Thyroid gland (tissue), 4 donors: Measurements from ENCODE around the gene SUPT3H.

Experiments
- CTCF ChIP-seq, 6 experiments: fragments of 200-600 bp in 3 of 6; fragments of 450-650 bp in 3 of 6; sonication (generic) in 3 of 6; IDR thresholded peaks; one replicate each; pipeline ENCODE4 v1.5.1; 2016 to 2019; ENCODE audit warnings: antibody characterized with exemption in 6 of 6, mild to moderate bottlenecking in 2 of 6, inconsistent platforms in 1 of 6, moderate library complexity in 1 of 6
- POLR2A ChIP-seq, 2 donors: fragments of 450-650 bp; IDR thresholded peaks; one replicate each; pipeline ENCODE4 v1.6.1; 2017; ENCODE audit warnings: antibody characterized with exemption in 2 of 2, mild to moderate bottlenecking in 2 of 2, moderate library complexity in 1 of 2

GRCh38 chr6:45326698-45327417, 50.9 kb downstream of the SUPT3H start:
- TF ChIP-seq CTCF (IDR thresholded peaks at IDR 0.05), result no peak
- no peak for TF ChIP-seq POLR2A (IDR thresholded peaks at IDR 0.05)
